ENCODE results near the gene EPHB2. TPM values are rescaled to one million over a fixed set of nuclear protein-coding genes. Genes with fewer than 3 reads are reported as not detected.

EPHB2 gene
- total RNA-seq (2022) = 0.22 and 0.79 TPM in 2 replicates
- percentile 14 among the genes with signal in this experiment for Bru-seq, nascent RNA
- BruChase-seq, experiment 1, labeled RNA remaining after a 6-hour chase = percentile 13 among the genes with signal in this experiment
- BruChase-seq, experiment 2, labeled RNA remaining after a 2-hour chase = percentile 16 among the genes with signal in this experiment
- long read RNA-seq, partial matches to known transcripts = 0 of 2 reads
- long read RNA-seq, other reads (novel, unspliced or antisense) = 1 of 2 reads

DNA sequence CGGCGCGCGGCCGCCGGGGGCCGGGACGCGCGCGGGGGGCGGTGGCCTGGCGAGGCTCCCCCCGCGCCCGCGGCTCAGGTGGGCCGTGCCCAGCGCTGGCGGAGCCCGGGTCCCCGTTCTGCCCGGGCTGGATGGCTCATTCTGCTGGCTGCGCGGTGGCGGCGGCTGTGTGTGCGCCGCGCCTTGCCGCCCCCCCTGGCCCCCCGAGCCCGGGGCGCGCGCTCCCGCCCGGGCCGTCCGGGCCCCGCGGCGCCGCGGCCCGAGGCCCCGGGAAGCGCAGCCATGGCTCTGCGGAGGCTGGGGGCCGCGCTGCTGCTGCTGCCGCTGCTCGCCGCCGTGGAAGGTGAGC lies at the start of gene EPHB2:
TSS of gene EPHB2 (plus strand) at position 139 of the 349 bp plus-strand sequence. CDS start at position 283, 144 bp downstream.
- BruUV-seq (replicated peaks) = no TSS peak
- Mint-ChIP-seq H3K4me1 (ENCODE audit: insufficient read depth, unreplicated experiment) (no peaks in the 10 kb centered on the region), H3K36me3 (ENCODE audit: insufficient read depth, unreplicated experiment) (no peaks in the 10 kb centered on the region), H3K9me3 (ENCODE audit: unreplicated experiment) (no peaks in the 10 kb centered on the region), H3K27me3 (ENCODE audit: insufficient read depth, unreplicated experiment) (no peaks in the 10 kb centered on the region), H3K27ac (ENCODE audit: low read depth, unreplicated experiment) (no peak within 1 kb of the TSS), H3K4me3 (ENCODE audit: unreplicated experiment) (peak within 1 kb of the TSS; percentile 69)
- TF ChIP-seq, protein P1, sequence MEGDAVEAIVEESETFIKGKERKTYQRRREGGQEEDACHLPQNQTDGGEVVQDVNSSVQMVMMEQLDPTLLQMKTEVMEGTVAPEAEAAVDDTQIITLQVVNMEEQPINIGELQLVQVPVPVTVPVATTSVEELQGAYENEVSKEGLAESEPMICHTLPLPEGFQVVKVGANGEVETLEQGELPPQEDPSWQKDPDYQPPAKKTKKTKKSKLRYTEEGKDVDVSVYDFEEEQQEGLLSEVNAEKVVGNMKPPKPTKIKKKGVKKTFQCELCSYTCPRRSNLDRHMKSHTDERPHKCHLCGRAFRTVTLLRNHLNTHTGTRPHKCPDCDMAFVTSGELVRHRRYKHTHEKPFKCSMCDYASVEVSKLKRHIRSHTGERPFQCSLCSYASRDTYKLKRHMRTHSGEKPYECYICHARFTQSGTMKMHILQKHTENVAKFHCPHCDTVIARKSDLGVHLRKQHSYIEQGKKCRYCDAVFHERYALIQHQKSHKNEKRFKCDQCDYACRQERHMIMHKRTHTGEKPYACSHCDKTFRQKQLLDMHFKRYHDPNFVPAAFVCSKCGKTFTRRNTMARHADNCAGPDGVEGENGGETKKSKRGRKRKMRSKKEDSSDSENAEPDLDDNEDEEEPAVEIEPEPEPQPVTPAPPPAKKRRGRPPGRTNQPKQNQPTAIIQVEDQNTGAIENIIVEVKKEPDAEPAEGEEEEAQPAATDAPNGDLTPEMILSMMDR (IDR thresholded peaks at IDR 0.05; ENCODE audit: unreplicated experiment) = no peak
- peak; percentile 33 for DNase-seq (ENCODE audit: unreplicated experiment)
- intact Hi-C loops (cut with micrococcal nuclease) = no loop called here
- CTCF ChIA-PET = no interaction called here
- POLR2A ChIA-PET = no interaction called here

DNA sequence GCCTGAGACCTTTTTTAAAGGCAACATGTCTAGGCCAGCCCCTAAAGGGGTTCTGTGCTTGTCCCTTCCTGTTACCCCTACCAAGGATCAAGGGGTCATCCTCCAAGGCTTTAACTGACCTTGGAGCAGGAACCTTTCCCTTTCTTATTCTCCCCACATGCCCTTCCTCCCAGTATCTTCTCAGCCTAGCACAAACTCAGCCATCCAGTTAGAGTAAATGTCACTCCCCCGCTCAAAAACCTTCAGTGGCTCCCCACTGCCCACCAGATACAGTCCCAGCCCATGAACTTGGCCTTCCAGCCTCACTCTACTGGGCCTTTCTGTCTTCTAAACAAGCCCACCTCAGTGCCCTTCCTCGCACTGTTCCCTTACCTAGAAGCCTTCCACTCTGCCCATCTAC lies 48.8 kb upstream of the EPHB2 start:
- CTCF ChIA-PET = interaction anchor here (0.5 kb wide), 1 partner anchor 21 kb away, joined by 3 read pairs; no protein-coding TSS in a partner anchor
- Mint-ChIP-seq H3K27me3 (ENCODE audit: insufficient read depth, unreplicated experiment) (peaks cover 74% of the 10 kb centered on the region), H3K9me3 (ENCODE audit: unreplicated experiment) (peaks cover 8% of the 10 kb centered on the region), H3K27ac (ENCODE audit: low read depth, unreplicated experiment) (no peak overlapping the region), H3K4me3 (ENCODE audit: unreplicated experiment) (no peak overlapping the region), H3K4me1 (ENCODE audit: insufficient read depth, unreplicated experiment) (no peaks in the 10 kb centered on the region), H3K36me3 (ENCODE audit: insufficient read depth, unreplicated experiment) (peaks cover 6% of the 10 kb centered on the region)
- no TSS peak for BruUV-seq (replicated peaks)
- POLR2A ChIA-PET = no interaction called here
- intact Hi-C loops (cut with micrococcal nuclease) = no loop called here
- TF ChIP-seq, protein P1 (IDR thresholded peaks at IDR 0.05; ENCODE audit: unreplicated experiment) = no peak
- no peak for DNase-seq (ENCODE audit: unreplicated experiment)

DNA sequence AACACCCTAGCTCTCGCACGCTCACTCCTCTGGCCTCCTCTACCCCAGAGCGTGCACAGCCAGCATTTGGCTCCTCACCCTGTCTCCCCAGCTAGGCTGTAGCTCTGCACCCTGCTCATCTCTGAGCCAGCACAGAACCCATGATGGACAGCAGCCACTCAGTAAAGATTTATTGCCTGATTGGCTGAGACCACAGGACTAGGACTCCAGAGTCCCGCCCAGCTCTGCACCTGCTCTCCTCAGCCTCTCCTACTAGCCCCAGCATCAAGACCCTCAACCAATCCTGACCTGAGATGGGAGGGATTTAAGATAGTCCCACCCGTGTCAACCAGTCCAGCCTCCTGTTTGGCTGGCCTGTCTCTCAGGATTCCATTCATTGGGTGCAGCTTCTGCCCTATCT lies 48.3 kb upstream of the EPHB2 start:
- POLR2A ChIA-PET = no interaction called here
- H3K27me3 Mint-ChIP-seq (ENCODE audit: insufficient read depth, unreplicated experiment) = peaks cover 74% of the 10 kb centered on the region
- no peak overlapping the region for H3K27ac Mint-ChIP-seq (ENCODE audit: low read depth, unreplicated experiment)
- peaks cover 8% of the 10 kb centered on the region for H3K9me3 Mint-ChIP-seq (ENCODE audit: unreplicated experiment)
- H3K4me1 Mint-ChIP-seq (ENCODE audit: insufficient read depth, unreplicated experiment) = no peaks in the 10 kb centered on the region
- H3K4me3 Mint-ChIP-seq (ENCODE audit: unreplicated experiment) = no peak overlapping the region
- CTCF ChIA-PET = no interaction called here
- intact Hi-C loops (cut with micrococcal nuclease) = no loop called here
- no TSS peak for BruUV-seq (replicated peaks)
- peaks cover 6% of the 10 kb centered on the region for H3K36me3 Mint-ChIP-seq (ENCODE audit: insufficient read depth, unreplicated experiment)
- TF ChIP-seq, protein P1 (IDR thresholded peaks at IDR 0.05; ENCODE audit: unreplicated experiment) = no peak
- DNase-seq (ENCODE audit: unreplicated experiment) = peak; percentile 29

- H3K9me3 Mint-ChIP-seq (ENCODE audit: unreplicated experiment) = peaks cover 8% of the 10 kb centered on the region
- H3K36me3 Mint-ChIP-seq (ENCODE audit: insufficient read depth, unreplicated experiment) = peaks cover 6% of the 10 kb centered on the region
- no peak for DNase-seq (ENCODE audit: unreplicated experiment)
- no peak overlapping the region for H3K4me3 Mint-ChIP-seq (ENCODE audit: unreplicated experiment)
- POLR2A ChIA-PET = no interaction called here
- TF ChIP-seq, protein P1 (IDR thresholded peaks at IDR 0.05; ENCODE audit: unreplicated experiment) = no peak
- intact Hi-C loops (cut with micrococcal nuclease) = no loop called here
- CTCF ChIA-PET = interaction anchor here (0.7 kb wide), 1 partner anchor 42 kb away, joined by 3 read pairs; no protein-coding TSS in a partner anchor
- no peak overlapping the region for H3K27ac Mint-ChIP-seq (ENCODE audit: low read depth, unreplicated experiment)
- BruUV-seq (replicated peaks) = no TSS peak
- no peaks in the 10 kb centered on the region for H3K4me1 Mint-ChIP-seq (ENCODE audit: insufficient read depth, unreplicated experiment)
- peaks cover 74% of the 10 kb centered on the region for H3K27me3 Mint-ChIP-seq (ENCODE audit: insufficient read depth, unreplicated experiment)
Observed at GRCh38 chr1:22662986-22663408, 47.6 kb upstream of the EPHB2 start.

Data from MCF 10A (cell line).